Esophagus squamous epithelium (tissue), 4 donors: ENCODE measurements around the gene ERC2.

Source experiments
- CTCF ChIP-seq, 6 experiments: fragments of 450-650 bp in 4 of 6; fragments of 200-600 bp in 2 of 6; sonication (generic) in 2 of 6; IDR thresholded peaks; one replicate each; pipeline ENCODE4 v1.5.1; 2016 to 2019; ENCODE audit warnings: antibody characterized with exemption in 6 of 6, mild to moderate bottlenecking in 4 of 6, moderate library complexity in 4 of 6
- POLR2A ChIP-seq, 4 donors: fragments of 450-650 bp; IDR thresholded peaks; one replicate each; pipeline ENCODE4 v1.6.1; 2017; ENCODE audit warnings: antibody characterized with exemption in 4 of 4, mild to moderate bottlenecking in 4 of 4, moderate library complexity in 3 of 4

DNA sequence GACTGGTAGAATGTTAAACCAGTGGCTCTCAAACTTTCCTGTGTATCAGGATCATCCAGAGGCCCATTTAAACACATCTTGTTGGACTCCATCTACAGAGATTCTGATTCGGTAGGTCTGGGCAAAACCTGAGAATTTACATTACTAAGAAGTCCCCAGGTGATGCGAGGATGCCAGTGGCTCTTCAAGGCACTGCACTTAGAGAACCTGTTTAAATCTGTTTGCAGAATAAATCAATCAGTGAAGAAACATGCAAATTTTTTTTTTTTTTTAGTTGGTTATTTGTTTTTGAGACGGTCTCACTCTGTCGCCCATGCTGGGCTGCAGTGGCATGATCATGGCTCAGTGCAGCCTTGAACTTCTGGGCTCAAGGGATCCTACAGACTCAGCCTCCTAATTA lies 863.4 kb downstream of the ERC2 start:
- TF ChIP-seq CTCF (IDR thresholded peaks at IDR 0.05) (no peak), POLR2A (IDR thresholded peaks at IDR 0.05) (no peak)
